ENCODE measurements around the gene BAIAP2L2. TPM values are rescaled to one million over a fixed set of nuclear protein-coding genes. Genes with fewer than 3 reads are reported as not detected.

Gene BAIAP2L2
- total RNA-seq, 1 experiment from 2014 or later, result 63.3 TPM

DNA sequence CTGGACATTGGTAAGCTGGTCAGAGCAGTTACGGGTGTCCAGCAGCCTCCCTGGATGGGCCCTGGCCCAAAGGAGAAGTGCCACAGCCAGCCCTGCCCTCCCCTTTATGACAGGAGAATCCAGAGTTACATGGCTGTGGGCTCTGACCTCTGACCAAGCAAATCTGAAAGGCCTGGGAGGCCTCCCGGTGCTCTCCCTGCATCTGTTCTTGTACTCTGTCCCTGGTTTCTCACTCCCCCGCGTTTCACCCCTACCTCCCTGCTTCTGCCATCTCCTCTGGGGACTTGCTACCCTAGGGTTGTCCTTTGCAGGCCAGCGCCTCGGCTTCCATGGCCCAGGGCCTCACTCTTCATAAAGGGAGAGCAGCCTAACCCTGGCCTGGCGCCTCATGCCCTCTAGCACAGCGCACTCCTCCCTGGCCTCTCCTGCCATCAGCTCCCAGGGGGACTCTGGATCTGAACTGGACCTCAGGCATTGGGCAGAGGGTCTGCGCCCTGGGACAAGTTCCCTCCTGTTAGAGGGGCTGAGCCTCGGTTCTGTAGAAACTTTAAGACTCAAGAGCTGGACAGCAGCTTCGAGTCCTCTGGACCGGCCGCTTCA lies 42.6 kb downstream of the BAIAP2L2 start:
- no peak overlapping the region for H3K4me3 ChIP-seq
- no peaks in the 10 kb centered on the region for H3K36me3 ChIP-seq
- no peak for DNase-seq
- no peaks in the 10 kb centered on the region for H3K27me3 ChIP-seq
- H3K9me3 ChIP-seq, result no peaks in the 10 kb centered on the region

DNA sequence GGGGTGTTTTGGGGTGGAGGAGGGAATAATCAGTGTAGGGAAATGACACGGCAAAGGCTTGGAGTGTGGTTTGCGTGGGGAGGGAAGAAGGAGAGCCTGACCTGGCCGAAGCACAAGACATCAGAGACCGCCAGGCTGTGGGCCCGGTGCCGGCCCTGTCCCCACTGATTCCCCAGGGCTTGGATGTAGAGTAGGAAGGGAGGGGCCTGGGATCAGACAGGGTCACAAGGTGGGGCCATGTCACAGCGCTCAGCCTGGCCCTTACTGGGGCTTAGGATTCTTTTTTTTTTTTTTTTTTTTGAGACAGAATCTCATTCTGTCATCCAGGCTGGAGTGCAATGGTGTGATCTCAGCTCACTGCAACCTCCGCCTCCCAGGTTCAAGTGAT lies 43.5 kb downstream of the BAIAP2L2 start:
- no peak for DNase-seq
- H3K4me3 ChIP-seq, result no peak overlapping the region
- no peaks in the 10 kb centered on the region for H3K9me3 ChIP-seq
- no peaks in the 10 kb centered on the region for H3K27me3 ChIP-seq
- H3K36me3 ChIP-seq, result no peaks in the 10 kb centered on the region

DNA sequence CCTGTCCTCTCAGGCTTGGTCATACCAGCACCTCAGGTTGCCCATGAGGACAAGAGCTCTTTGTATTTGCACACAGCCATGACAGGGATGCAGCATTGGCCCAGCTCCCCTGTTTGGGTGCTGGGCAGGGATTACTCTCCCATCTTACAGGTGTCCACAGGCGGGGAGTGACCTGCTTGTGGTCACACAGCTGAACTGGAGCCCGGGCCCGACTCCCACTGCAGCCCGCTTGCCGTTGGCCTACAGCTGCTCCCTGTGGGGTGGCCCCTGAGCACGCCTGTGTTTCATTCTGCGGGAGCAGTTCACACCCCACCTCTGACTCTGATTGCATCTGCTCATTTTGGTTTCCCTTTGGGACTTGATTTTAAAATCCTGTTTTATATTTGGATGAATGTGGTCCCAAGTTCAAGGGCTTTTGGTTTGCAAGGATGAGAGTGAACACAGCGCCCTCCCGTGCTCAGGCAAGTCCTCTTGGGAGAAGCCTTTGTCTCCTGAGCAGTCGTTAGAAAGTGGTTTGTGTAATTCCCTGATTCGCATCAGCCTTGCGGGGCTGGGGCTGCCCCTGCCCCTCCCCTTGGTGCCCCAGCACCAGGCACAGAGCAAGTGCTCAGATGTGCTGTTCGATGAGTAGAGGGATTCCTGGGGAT lies 44.0 kb downstream of the BAIAP2L2 start:
- Histone ChIP-seq H3K4me3 (no peak overlapping the region), H3K27me3 (no peaks in the 10 kb centered on the region), H3K36me3 (no peaks in the 10 kb centered on the region), H3K9me3 (no peaks in the 10 kb centered on the region)
- no peak for DNase-seq

DNA sequence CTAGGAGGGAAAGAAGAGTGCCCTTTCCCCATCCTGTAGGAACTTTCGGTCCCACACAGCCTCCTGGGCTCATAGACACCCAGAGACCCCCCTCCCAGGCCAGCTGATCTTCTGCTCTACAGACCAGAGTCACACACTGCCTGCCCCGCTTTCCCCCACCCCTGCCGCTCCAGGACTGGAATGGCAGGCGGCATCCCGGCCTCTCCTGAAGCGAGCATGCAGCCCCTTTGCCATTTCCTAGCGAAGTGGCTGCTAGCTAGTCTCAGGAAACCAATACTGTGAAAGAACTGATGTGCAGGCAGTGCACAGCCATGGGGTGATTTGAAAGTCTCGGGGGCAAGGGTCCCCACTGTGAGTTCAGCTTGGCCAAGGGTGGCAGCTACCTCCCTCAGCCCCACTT lies 44.9 kb downstream of the BAIAP2L2 start:
- Histone ChIP-seq H3K9me3 (no peaks in the 10 kb centered on the region), H3K4me3 (no peak overlapping the region), H3K36me3 (no peaks in the 10 kb centered on the region), H3K27me3 (no peaks in the 10 kb centered on the region)
- no peak for DNase-seq

DNA sequence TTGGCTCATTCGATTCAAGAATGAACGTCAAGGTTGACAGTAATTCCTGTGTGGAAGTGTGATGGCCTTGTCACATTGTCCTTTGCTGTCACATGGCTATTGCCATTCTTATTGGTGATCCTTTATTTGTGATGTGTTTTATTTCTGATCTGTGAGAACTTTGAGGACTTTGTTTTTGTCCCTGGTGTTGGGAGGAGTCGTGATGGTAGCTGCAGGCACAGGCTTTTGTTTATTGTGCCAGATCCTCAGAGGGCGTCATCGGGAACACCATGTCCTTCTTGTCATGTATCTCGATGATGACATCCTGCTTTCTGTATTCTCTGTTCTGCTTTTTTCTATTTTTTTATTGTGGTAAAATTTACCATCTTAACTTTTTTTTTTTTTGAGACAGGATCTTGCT lies 47.7 kb downstream of the BAIAP2L2 start:
- H3K4me3 ChIP-seq, result no peak overlapping the region
- no peaks in the 10 kb centered on the region for H3K9me3 ChIP-seq
- no peaks in the 10 kb centered on the region for H3K27me3 ChIP-seq
- H3K36me3 ChIP-seq, result no peaks in the 10 kb centered on the region
- DNase-seq, result no peak

DNA sequence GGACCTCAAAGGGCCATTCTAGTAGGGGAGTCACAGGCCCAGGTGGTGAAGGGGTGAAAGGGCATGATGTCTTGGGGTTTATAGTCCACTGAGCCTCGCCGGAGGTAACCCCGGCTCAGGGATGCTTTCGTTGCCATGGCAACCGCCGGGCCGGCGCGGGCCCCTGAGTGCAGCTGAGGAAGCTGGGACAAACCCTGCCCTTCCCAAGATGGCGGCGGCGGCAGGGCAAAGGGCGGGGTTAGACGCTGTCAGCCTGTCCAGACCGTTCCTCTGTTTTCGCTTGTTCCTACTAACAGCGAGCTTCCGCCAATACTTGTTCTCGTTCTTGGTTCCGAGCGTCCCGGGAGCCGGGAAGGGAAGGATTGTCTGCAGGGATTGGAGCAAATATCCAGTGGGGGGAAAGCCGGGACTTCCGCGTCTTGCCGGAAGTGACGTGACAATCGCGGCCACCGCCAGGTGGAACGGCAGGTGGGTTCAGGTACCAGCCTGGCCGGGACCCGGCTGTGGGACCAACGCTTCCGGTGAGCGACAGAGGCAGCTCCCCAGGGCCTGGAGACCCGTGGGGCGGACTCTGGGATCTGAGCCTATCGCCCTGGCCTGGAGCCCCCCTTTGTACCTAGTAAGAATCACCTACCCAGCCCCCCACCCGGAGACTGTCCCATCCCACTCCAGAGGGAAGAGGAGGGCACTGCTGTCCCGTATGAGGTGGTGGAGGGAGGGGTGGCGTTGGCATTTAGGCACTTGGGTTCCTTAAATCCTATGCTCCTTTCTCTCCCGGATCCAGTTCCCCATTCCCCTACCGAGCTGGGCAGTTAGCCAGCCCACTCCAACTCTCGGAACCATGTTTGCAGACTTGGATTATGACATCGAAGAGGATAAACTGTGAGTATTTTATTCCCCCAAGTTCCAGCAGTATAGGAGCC lies 53.3 kb downstream of the BAIAP2L2 start, which contains the start of gene PICK1:
Gene PICK1 (plus strand): TSS at position 436 of the 923 bp plus-strand sequence. CDS start 406 bp downstream, at position 842.
- DNase-seq, result peak; percentile 73
- H3K4me3 ChIP-seq, result peak within 1 kb of the TSS; percentile 46

DNA sequence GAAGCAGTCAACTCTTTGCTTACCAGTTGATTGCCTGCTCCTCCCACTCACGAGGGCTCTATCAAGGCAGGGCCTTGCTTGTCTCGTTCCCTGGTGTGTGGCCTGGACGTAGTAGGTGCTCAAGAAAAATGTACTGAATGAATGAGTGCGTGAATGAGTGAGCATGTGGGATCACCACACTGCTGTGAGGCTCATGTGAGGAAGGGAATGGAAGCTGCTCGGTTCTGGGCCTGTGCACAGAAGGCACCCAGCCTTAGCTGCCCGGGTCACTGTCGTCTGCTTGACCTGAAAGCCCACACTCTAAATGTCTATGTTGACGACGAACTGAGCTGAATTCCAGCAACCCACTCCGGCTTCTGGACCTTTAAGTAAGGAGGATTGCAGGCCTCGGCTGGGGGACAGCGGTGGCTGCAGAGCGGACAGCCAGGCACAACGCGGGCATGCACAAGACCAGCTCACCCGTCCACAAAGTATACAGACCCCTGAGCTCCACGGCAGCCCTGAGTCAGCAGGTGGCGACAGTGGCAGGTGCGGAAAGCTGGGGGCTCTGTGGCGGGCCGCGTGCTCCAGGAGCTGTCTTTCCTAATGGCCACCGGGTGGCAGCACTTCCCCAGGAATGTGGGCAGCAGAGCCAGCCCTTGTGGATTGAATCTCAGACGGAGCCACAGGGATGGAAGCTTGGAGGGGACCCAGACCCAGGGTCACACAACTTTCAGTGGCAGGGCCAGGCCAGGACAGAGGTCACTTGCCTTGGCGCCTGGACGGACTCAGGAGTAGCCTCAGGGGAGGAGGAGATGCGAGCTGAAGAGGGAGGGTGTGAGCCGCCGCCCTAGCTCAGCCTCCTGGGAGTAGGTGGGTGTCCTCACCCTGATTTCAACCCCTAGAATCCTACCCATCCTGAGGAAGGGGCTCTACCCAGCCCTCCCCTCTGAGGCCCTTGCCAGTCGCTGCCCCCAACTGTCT lies 58.3 kb downstream of the BAIAP2L2 start:
- DNase-seq, result peak; percentile 56
- Histone ChIP-seq H3K9me3 (no peaks in the 10 kb centered on the region), H3K4me3 (no peak overlapping the region), H3K27me3 (peaks cover 5% of the 10 kb centered on the region; the same call in 1 of the 2 replicates), H3K36me3 (no peaks in the 10 kb centered on the region)

More for the DNA sequence above, 53.3 kb downstream of the BAIAP2L2 start, which contains the start of gene PICK1:
- Histone ChIP-seq H3K9me3 (no peaks in the 10 kb centered on the region), H3K36me3 (no peaks in the 10 kb centered on the region), H3K27me3 (no peaks in the 10 kb centered on the region)

DNA sequence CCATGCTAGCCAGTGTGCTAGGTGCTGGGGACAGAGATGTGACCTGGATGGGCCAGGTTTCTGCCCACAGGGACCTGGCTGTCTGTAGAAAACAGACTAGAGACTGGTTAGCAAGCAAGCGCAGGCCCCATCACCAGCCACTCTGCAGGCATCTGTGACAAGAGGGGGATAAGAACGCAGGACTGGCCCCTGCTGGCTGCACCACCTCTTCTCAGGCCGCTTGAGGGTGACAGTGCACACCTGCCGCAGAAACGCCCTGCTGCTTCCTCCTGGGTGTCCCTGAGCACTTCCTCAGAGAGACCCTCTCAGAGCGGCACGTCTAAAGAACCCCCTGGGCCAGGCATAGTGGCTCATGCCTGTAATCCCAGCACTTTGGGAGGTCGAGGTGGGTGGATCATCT lies 59.2 kb downstream of the BAIAP2L2 start:
- no peak overlapping the region for H3K4me3 ChIP-seq
- no peaks in the 10 kb centered on the region for H3K36me3 ChIP-seq
- no peaks in the 10 kb centered on the region for H3K9me3 ChIP-seq
- DNase-seq, result no peak
- H3K27me3 ChIP-seq, result peaks cover 5% of the 10 kb centered on the region; the same call in 1 of the 2 replicates

DNA sequence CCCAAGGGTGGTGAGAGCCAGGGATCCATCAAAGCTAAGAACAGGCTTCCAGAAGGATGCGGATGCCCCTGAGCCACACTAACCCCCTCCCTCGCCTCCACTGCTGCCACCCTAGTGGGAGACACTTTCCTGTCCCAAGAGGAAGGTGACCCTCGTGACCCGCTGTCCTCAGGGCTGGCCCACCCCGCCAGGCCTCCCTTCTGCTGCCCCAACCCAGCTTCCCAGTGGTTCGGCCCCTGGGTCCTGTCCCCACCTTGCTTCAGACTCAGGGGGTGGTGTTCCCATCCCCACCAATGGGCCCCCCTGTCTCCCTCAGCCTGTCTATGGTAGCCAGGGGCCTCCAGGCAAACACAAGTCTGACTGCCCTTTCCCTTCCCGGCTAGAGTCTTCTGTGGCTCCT lies 59.8 kb downstream of the BAIAP2L2 start:
- no peaks in the 10 kb centered on the region for H3K36me3 ChIP-seq
- H3K27me3 ChIP-seq, result peaks cover 5% of the 10 kb centered on the region; the same call in 1 of the 2 replicates
- no peaks in the 10 kb centered on the region for H3K9me3 ChIP-seq
- DNase-seq, result no peak
- no peak overlapping the region for H3K4me3 ChIP-seq

DNA sequence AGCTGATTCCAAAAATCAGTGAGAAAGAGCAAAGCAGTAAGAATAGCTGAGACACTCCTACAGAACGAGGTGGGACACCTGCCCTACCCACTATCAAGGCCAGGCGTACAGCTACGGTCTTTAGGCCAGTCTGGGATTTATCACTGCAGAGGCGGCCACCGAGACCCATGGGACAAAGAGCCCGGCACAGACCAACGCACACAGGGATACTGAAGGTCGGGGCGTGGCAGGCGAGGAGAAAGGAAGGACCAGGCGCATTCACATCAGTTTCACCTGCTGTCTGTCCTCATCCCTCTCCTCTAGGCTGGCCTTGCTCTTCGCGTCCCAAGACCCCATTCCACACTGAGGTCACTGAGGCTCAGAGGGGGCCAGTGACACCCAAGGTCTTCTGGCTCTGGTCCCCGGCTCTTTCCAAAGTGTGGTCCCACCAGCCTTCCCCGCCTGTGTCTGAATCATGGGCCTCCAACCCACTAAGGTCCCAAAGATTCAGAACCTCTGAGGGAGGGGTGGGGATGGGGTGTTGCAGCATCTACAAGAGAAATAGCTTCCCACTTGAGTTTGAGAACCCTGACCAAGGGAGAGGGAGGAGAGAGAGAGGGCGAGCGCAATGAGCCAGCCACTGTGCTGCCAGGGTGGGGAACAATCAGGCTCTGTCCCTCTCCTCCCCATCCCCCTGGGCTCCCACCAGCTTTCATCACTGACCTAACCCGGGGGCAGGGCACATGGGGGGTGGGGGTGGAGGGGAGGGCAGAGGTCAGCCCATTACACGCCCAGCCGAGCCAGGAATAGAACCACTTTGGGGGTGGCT lies 60.5 kb downstream of the BAIAP2L2 start:
- Histone ChIP-seq H3K4me3 (no peak overlapping the region), H3K27me3 (peaks cover 5% of the 10 kb centered on the region; the same call in 1 of the 2 replicates), H3K9me3 (no peaks in the 10 kb centered on the region), H3K36me3 (no peaks in the 10 kb centered on the region)
- DNase-seq, result no peak

DNA sequence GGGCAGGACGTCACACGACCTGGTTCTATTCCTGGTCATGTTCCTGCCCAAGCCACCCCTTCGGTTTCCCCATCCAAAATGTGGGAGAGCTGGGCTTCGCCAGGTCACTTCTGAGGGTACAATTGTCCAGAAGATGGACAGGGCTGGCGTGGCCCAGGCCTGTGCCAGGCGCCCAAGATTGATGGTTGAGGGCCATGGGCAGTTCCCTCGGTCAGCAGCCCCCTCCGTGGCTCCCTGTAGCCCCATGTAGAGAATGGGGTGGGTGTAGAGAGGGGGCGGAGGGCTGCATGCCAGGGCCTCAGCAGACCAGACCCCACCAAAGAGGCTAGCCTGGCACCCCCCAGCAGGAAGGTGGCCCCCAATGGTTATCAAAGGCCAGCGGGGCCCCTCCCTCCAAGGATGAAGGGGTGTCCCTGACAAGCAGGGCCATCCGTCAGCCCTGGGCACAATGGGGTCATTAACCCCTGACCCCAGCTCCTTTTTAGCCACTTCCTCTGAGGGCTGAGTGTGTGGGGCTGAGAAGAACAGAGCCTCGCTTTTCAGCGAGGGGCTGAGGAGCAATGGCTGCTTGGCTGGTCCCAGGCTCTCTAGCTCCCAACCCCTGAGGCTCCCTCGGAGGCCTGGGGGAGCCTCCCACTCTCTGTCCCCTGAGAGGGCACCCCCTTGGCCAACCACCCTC lies 64.3 kb downstream of the BAIAP2L2 start:
- Histone ChIP-seq H3K27me3 (peaks cover 5% of the 10 kb centered on the region; the same call in 1 of the 2 replicates), H3K9me3 (no peaks in the 10 kb centered on the region), H3K4me3 (no peak overlapping the region), H3K36me3 (no peaks in the 10 kb centered on the region)
- no peak for DNase-seq

DNA sequence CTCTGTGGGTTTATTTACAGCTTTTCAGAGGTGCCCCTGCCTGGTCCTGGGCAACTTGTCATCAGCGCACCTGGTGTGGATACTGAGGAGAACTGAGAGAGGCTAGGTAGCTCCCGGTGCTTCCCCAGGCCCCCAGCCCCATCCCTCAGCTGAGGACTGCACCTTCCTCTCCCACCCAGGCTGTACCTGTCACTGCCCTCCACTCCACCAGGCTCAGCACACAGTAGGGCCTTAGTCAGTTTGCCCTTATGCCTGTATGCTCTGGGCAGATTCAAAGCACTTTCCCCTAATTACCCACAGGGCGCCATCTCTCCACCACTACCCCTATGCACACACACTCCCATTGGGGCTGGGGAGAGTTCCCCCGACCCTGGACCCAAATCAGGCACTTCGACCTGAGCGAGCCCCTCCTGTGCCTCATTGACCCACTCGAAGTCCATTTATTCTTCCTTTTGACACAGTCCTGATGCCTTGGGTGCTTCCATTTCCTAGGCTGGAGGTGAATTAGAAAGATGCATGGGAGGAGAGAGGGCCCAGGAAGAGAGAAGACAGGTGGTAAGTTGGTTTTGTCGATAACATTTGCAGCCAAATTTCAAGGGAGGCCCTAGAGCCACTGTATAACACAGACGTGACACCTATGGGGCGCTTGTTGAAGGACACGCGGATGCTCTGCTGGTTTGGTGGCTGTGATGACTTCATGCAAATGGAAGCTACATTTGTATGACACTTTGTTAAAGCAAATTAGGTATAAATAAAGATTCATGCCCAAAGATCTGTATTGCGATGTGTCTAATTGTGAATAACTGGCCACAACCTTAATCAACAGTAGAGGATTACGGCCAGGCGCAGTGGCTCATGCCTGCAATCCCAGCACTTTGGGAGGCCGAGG lies 67.1 kb downstream of the BAIAP2L2 start:
- Histone ChIP-seq H3K4me3 (no peak overlapping the region), H3K36me3 (no peaks in the 10 kb centered on the region), H3K9me3 (no peaks in the 10 kb centered on the region), H3K27me3 (peaks cover 5% of the 10 kb centered on the region; the same call in 1 of the 2 replicates)
- DNase-seq, result no peak

DNA sequence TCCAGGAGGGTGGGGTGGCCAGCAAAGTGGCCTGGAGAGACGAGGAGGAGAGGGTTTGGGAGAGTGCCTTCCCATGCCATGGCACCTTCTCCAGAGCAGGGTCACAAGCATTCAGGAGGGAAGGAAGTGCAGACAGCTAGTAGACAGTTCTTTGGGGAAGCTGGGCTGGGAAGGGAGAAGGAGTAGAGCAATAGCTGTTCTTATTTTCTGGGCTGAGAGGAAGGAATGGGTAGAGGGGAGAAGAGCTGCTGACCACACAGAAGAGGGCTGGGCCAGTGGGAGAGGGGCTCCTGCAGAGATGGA lies 68.0 kb downstream of the BAIAP2L2 start:
- no peaks in the 10 kb centered on the region for H3K9me3 ChIP-seq
- no peaks in the 10 kb centered on the region for H3K27me3 ChIP-seq
- no peaks in the 10 kb centered on the region for H3K36me3 ChIP-seq
- no peak for DNase-seq
- no peak overlapping the region for H3K4me3 ChIP-seq

DNA sequence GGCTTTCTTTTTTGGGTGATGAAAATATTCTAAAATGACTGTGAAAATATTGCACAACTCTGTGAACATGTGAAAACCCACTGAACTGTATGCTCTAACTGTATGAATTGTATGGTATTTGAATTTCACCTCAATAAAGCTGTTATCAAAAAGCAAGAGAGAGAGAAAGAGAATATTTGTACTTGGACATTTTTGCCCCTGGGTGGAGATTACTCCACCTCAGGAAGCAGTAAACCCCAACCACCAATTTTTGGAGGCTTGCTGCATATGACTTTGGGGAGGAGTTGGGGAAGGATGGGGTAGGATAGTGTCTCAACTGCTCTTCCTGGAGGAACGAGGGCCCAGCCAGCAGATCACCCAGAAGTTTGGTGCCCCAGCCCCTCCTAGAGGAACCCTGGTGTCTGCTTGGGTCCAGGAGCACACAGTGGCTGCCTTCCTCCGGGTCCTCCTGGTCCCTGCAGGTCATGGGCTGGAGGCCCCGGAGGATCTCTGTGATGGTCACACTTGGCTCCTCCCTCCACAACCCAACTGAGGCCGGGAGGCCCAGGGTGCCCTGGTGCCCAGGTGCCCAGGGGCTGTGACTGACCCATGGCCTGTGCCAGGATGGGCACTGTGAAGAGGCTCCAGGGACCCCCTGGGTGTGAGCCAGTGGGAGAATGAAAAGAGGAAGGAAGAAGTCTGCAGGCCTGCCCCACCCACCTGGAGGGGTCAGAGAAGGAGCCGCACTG lies 68.6 kb downstream of the BAIAP2L2 start:
- Histone ChIP-seq H3K27me3 (no peaks in the 10 kb centered on the region), H3K36me3 (no peaks in the 10 kb centered on the region), H3K9me3 (no peaks in the 10 kb centered on the region), H3K4me3 (no peak overlapping the region)
- no peak for DNase-seq

Data from MG63 (cell line).